GM12878 (cell line): ENCODE measurements around the gene CARD19. TPM values are rescaled to one million over a fixed set of nuclear protein-coding genes. Genes with fewer than 3 reads are reported as not detected.

Source experiments
- ATAC-seq: fragments of 200-7000 bp; cut with Tn5 transposase; 3 replicates; pipeline ENCODE4 v1.9.1; 2020; ENCODE audit warnings: mild to moderate bottlenecking, moderate library complexity
- BruUV-seq: library from RNA; stranded (reverse); fragments of 400-500 nt; replicated peaks from 2 replicates; lab custom pipeline; 2021; lab: Mats Ljungman, UMichigan
- CTCF ChIA-PET: fragments of 300-600 bp; sonication (Branson Sonifier 250); formaldehyde crosslinking; extraction: SDS; loops from one replicate; lab custom pipeline; 2021; ENCODE audit warnings: inconsistent platforms; lab: Yijun Ruan, JAX
- POLR2A ChIA-PET: fragments of 350-600 bp; formaldehyde crosslinking; extraction: SDS; loops from one replicate; lab custom pipeline; 2021; ENCODE audit warnings: inconsistent platforms; lab: Charles Lee
- RAD21 ChIA-PET: fragments of 300-600 bp; sonication (Branson Sonifier 250); formaldehyde crosslinking; loops from one replicate; lab custom pipeline; 2023; ENCODE audit warnings: antibody characterized with exemption; ENCODE audit not compliant: unreplicated experiment; lab: Charles Lee
- SMC1A ChIA-PET: fragments of 300-600 bp; sonication (Branson Sonifier 250); formaldehyde crosslinking; loops from one replicate; lab custom pipeline; 2023; ENCODE audit not compliant: unreplicated experiment, uncharacterized antibody; lab: Charles Lee
- DNase-seq: peaks from one replicate; pipeline ENCODE4 v3.0.0-alpha.2; 2011; ENCODE audit warnings: low read depth, low spot score
- FAIRE-seq: peaks from 3 replicates; lab custom pipeline; 2011; peaks lifted over from hg19 to GRCh38; lab: Jason Lieb, UNC
- H2AFZ ChIP-seq: 2 replicates; pipeline ENCODE4 v1.6.0; 2011; ENCODE audit warnings: low read depth, low read length, control low read depth; ENCODE audit not compliant: control insufficient read depth
- H3K27ac ChIP-seq: 2 replicates; pipeline ENCODE4 v1.5.1; 2011; ENCODE audit warnings: control low read depth; ENCODE audit not compliant: control insufficient read depth, insufficient read depth
- H3K27me3 ChIP-seq, 2 experiments: replicated peaks in 1 of 2; 2 replicates each; pipeline versions ENCODE4 v1.6.0 to v1.6.1; 2011; ENCODE audit warnings: low read length in 1 of 2; ENCODE audit not compliant: control insufficient read depth in 2 of 2, insufficient read depth in 2 of 2
- H3K36me3 ChIP-seq, 2 experiments: 2 replicates each; pipeline ENCODE4 v1.5.1; 2011; ENCODE audit warnings: low read length in 1 of 2; ENCODE audit not compliant: control insufficient read depth in 2 of 2, insufficient read depth in 2 of 2
- H3K4me1 ChIP-seq: 2 replicates; pipeline ENCODE4 v1.6.1; 2011; ENCODE audit warnings: mild to moderate bottlenecking, low read length, moderate library complexity, mixed read lengths; ENCODE audit not compliant: control insufficient read depth, insufficient read depth
- H3K4me2 ChIP-seq: 2 replicates; pipeline ENCODE4 v1.6.0; 2011; ENCODE audit warnings: control low read depth; ENCODE audit not compliant: control insufficient read depth, insufficient read depth
- H3K4me3 ChIP-seq: fragments of 200-600 bp; sonication (generic); 2 replicates; pipeline ENCODE4 v1.5.1; 2016
- H3K79me2 ChIP-seq: 2 replicates; pipeline ENCODE4 v1.6.0; 2011; ENCODE audit warnings: low read length; ENCODE audit not compliant: control insufficient read depth, insufficient read depth
- H3K9ac ChIP-seq: 2 replicates; pipeline ENCODE4 v1.8.0; 2011; ENCODE audit warnings: low read length, control low read depth, mixed read lengths; ENCODE audit not compliant: control insufficient read depth, insufficient read depth
- H3K9me3 ChIP-seq: replicated peaks from 3 replicates; pipeline ENCODE4 v1.5.1; 2011; ENCODE audit warnings: mild to moderate bottlenecking, low read length; ENCODE audit not compliant: control insufficient read depth, insufficient read depth
- H4K20me1 ChIP-seq: 2 replicates; pipeline ENCODE4 v1.6.0; 2011; ENCODE audit not compliant: control insufficient read depth, insufficient read depth
- ASH2L ChIP-seq: fragments of 300-600, 200-600 bp; sonication (generic); IDR thresholded peaks from 2 replicates; pipeline ENCODE4 v1.6.1; 2017; ENCODE audit warnings: low read depth, mild to moderate bottlenecking, borderline replicate concordance
- ATF7 ChIP-seq: fragments of 450-650 bp; IDR thresholded peaks from 2 replicates; pipeline ENCODE4 v1.6.1; 2016; ENCODE audit warnings: low read depth, mild to moderate bottlenecking
- CEBPZ ChIP-seq: fragments of 150-350 bp; IDR thresholded peaks from 2 replicates; pipeline ENCODE4 v1.6.1; 2016; ENCODE audit warnings: low read depth, low read length
- ETV6 ChIP-seq, 2 experiments: fragments of 450-650 bp in 1 of 2; IDR thresholded peaks in 1 of 2; conservative IDR thresholded peaks in 1 of 2; 2 replicates each; pipeline ENCODE4 v1.6.1; 2014; ENCODE audit warnings: antibody characterized with exemption in 1 of 2, borderline replicate concordance in 1 of 2, low read depth in 1 of 2, mild to moderate bottlenecking in 1 of 2, moderate library complexity in 1 of 2
- FOXM1 ChIP-seq: IDR thresholded peaks from 2 replicates; pipeline ENCODE4 v1.6.1; 2012; ENCODE audit warnings: low read depth, mild to moderate bottlenecking, inconsistent platforms, low read length, moderate library complexity
- HDAC2 ChIP-seq: fragments of 200-600 bp; sonication (generic); IDR thresholded peaks from 2 replicates; pipeline ENCODE4 v1.6.1; 2017
- IRF4 ChIP-seq: IDR thresholded peaks from 2 replicates; pipeline ENCODE4 v1.6.1; 2011; ENCODE audit warnings: low read depth, low read length
- KDM1A ChIP-seq: fragments of 200-600 bp; sonication (generic); IDR thresholded peaks from 2 replicates; pipeline ENCODE4 v1.6.1; 2016; ENCODE audit warnings: borderline replicate concordance
- LARP7 ChIP-seq: fragments of 450-650 bp; IDR thresholded peaks from 2 replicates; pipeline ENCODE4 v1.6.1; 2017; ENCODE audit warnings: mild to moderate bottlenecking
- MYB ChIP-seq: fragments of 150-350 bp; IDR thresholded peaks from 2 replicates; pipeline ENCODE4 v1.6.1; 2014; ENCODE audit warnings: mild to moderate bottlenecking, low read depth, low read length, borderline replicate concordance
- MYC ChIP-seq: IDR thresholded peaks from 2 replicates; pipeline ENCODE4 v1.6.1; 2011; ENCODE audit warnings: mild to moderate bottlenecking, low read length, moderate library complexity, inconsistent platforms; ENCODE audit not compliant: insufficient read depth, insufficient replicate concordance, insufficient read length, severe bottlenecking
- POLR2AphosphoS2 ChIP-seq: IDR thresholded peaks from 2 replicates; pipeline ENCODE4 v1.6.1; 2011; ENCODE audit warnings: low read depth, mild to moderate bottlenecking, low read length, improper control_type of control experiment, moderate library complexity
- TCF3 ChIP-seq: IDR thresholded peaks from 2 replicates; pipeline ENCODE4 v1.6.1; 2012; ENCODE audit warnings: low read depth, mild to moderate bottlenecking, low read length, borderline replicate concordance; ENCODE audit not compliant: insufficient read depth
- YBX1 ChIP-seq: fragments of 450-650 bp; IDR thresholded peaks from 2 replicates; pipeline ENCODE4 v1.6.1; 2016; ENCODE audit warnings: antibody characterized with exemption
- WGBS: methylation state at CpG from one replicate; pipeline ENCODE4 v1.1.6; 2016; ENCODE audit warnings: low lambda C conversion rate; ENCODE audit not compliant: insufficient replicate concordance, insufficient coverage; ENCODE audit errors: missing lambda C conversion rate; 5-methylcytosine and 5-hydroxymethylcytosine counted together
- in situ Hi-C: fragments of 300-500 bp; cut with MboI; formaldehyde crosslinking; loops from 9 replicates; pipeline ENCODE4 v1.14.3; 2018; ENCODE audit warnings: mixed read lengths
- intact Hi-C: fragments of 100-400 bp; cut with micrococcal nuclease; formaldehyde crosslinking; loops from one replicate; pipeline ENCODE4 v1.14.2; 2022; ENCODE audit not compliant: unreplicated experiment
- polyA plus RNA-seq, 11 experiments: library from polyadenylated mRNA; depleted of rRNA in 4 of 11; unstranded in 6 of 11; stranded (reverse) in 5 of 11; fragments of >200 nt; fragmentation: Nextera tagmentation in 4 of 11; fragmentation: Illumina TruSeq in 1 of 11; extraction: Ambion mirVana in 4 of 11; extraction: Trizol in 1 of 11; gene quantifications; 1 replicate in 1 of 11; 2 replicates in 10 of 11; pipeline versions ENCODE4 v1.2.1 to v1.2.3, GENCODE V29; 2011 to 2016; ENCODE audit warnings: inconsistent platforms in 2 of 11, missing spikeins in 2 of 11, low read depth in 1 of 11
- total RNA-seq, 4 experiments: library from RNA; depleted of rRNA in 3 of 4; stranded (reverse); fragments of >200 nt in 3 of 4; fragmentation: Illumina TruSeq in 1 of 4; extraction: Trizol in 1 of 4; gene quantifications; 2 replicates each; pipeline versions ENCODE4 v1.2.1 to v1.2.3, GENCODE V29; 2013 to 2021

Gene CARD19
- total and polyA plus RNA-seq, 10 of the 15 experiments (the other 5 are each of a cell fraction or from before 2014, with no cell fraction given): 0.61 to 41.6 (median 19.9) TPM

GRCh38 chr9:93125331-93125894 lies 29.4 kb downstream of the CARD19 start (continued):
- TF ChIP-seq POLR2AphosphoS2 (no peak), ETV6 (conservative IDR thresholded peaks at IDR 0.05 in 1 of 2, IDR thresholded peaks at IDR 0.05 in 1 of 2; ENCODE audit: borderline replicate concordance in 1 of 2, low read depth in 1 of 2) (no peak)

GRCh38 chr9:93126151-93126781 lies 30.2 kb downstream of the CARD19 start:
- no peak overlapping the region for H3K27ac ChIP-seq
- H2AFZ ChIP-seq: no peak overlapping the region
- no peak overlapping the region for H3K4me3 ChIP-seq
- H3K4me2 ChIP-seq: no peak overlapping the region
- in situ Hi-C loops (no loop called here), intact Hi-C loops (no loop called here)
- ChIA-PET CTCF (no interaction called here), SMC1A (no interaction called here), POLR2A (no interaction called here), RAD21 (interaction anchor here (5.4 kb wide), 1 partner anchor 18 kb away, joined by 21 read pairs; no protein-coding TSS in a partner anchor)
- H3K79me2 ChIP-seq: no peaks in the 10 kb centered on the region
- no peaks in the 10 kb centered on the region for H4K20me1 ChIP-seq
- 88% methylated on average over 21 of the region's 23 CpGs for WGBS
- H3K9ac ChIP-seq: no peak overlapping the region
- H3K9me3 ChIP-seq: no peaks in the 10 kb centered on the region
- DNase-seq (no peak), FAIRE-seq (no peak), ATAC-seq (no peak)
- BruUV-seq: no TSS peak
- TF ChIP-seq CEBPZ: no peak
- no peak for TF ChIP-seq MYB
- TF ChIP-seq KDM1A: no peak
- no peak for TF ChIP-seq HDAC2
- TF ChIP-seq MYC: no peak
- no peak for TF ChIP-seq LARP7
- no peak for TF ChIP-seq ATF7
- no peak for TF ChIP-seq IRF4
- TF ChIP-seq YBX1: no peak
- TF ChIP-seq ASH2L: no peak
- TF ChIP-seq FOXM1: no peak
- no peak for TF ChIP-seq TCF3
- H3K27me3 ChIP-seq: no peaks in the 10 kb centered on the region
- peaks cover 9% of the 10 kb centered on the region for H3K4me1 ChIP-seq
- peaks cover 0 to 7% of the 10 kb centered on the region in 2 experiments; a peak in 2 of 4 replicates for H3K36me3 ChIP-seq
